ENCODE results near the gene RIIAD1.

DNA sequence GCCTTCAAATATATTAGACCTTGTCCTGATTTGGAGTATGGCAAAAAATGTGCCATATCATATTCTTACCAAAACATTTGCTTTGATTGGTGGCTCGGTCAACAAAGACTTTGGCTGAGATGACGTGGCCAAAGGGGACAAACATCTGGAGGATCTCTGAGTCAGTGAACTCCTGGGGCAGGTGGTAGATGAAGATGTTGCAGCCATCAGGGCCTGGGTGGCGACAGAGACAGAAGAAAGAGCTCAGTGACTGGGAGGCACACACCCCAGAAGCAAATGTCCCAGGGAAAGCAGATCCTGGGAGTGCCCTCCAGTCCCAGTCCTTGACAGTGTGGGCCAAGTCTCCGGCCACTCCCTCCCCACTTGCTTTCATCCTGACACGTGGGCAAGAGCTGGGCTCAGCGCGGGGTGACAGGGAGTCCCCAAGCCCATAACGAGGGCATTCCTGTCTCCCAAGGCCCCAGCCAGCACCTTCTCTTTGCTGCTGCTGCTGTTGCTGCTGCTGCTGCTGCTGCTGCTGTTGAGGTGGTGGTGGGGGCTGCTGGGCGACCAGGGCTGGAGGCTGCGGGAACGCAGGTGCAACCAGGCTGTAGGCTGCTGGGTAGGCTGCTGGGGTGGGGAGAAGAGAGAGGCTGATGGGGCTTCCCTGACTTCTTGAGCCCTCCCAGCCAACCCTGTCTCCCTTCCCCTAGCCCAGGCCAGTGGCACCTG, 15.4 kb upstream of the RIIAD1 start:
- TF ChIP-seq, protein P1, sequence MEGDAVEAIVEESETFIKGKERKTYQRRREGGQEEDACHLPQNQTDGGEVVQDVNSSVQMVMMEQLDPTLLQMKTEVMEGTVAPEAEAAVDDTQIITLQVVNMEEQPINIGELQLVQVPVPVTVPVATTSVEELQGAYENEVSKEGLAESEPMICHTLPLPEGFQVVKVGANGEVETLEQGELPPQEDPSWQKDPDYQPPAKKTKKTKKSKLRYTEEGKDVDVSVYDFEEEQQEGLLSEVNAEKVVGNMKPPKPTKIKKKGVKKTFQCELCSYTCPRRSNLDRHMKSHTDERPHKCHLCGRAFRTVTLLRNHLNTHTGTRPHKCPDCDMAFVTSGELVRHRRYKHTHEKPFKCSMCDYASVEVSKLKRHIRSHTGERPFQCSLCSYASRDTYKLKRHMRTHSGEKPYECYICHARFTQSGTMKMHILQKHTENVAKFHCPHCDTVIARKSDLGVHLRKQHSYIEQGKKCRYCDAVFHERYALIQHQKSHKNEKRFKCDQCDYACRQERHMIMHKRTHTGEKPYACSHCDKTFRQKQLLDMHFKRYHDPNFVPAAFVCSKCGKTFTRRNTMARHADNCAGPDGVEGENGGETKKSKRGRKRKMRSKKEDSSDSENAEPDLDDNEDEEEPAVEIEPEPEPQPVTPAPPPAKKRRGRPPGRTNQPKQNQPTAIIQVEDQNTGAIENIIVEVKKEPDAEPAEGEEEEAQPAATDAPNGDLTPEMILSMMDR (IDR thresholded peaks at IDR 0.05): no peak
- TF ChIP-seq POLR2A (IDR thresholded peaks at IDR 0.05): no peak

All from thyroid gland (tissue), 4 donors.